Kidney glomerular epithelial cell (primary cell): ENCODE measurements around the gene LHX6.

Source experiments
- DNase-seq: peaks from one replicate; lab custom pipeline; 2025; lab: John Stamatoyannopoulos, UW

LHX6 gene

DNA sequence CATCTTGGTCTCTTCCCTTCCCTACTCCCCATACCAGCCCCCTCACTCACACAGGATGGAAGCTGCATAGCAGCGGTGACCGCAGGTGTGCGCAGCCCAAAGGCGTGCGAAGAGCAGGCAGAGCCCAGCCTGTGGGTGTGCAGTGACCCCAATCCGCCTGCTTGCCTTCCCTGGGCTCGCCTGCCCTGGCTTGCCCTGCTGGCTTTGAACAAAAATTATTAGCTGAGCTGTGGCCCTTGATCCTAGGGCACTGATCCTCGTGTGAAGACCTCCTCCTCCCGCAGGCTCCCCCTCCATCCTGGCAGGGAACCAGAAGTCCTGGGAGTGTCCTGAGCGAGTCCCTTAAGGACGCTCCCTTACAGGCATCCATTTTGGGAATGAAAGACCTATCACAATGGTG, 37.2 kb downstream of the LHX6 start:
- DNase-seq, result peak; percentile 10

GRCh38 chr9:122190597-122191381, 38.0 kb downstream of the LHX6 start:
- DNase-seq, result no peak

GRCh38 chr9:122188369-122188768, 40.4 kb downstream of the LHX6 start:
- DNase-seq, result no peak

- no peak for DNase-seq
These were observed 41.8 kb downstream of the LHX6 start for GRCh38 chr9:122186777-122187470.

- DNase-seq, result no peak
These were observed 42.5 kb downstream of the LHX6 start for GRCh38 chr9:122186301-122186700.

DNA sequence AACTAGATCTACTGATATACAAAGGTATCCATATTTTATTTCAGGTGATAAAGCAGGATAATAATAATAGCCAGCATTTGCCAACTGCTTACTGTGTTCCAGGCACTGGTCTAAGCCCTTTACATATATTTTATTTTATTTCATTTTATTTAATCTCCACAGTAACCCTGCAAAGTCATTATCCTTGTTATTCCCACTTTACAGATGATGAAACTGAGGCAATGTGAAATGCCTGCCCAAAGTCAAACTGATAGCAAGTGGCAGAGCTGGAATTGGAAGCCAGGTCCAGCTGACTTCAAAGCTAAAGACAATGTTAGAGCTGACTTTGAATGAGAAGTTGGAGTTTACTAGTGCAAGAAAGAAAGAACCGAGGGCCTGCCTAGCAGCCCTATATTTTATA, 44.2 kb downstream of the LHX6 start:
- no peak for DNase-seq

GRCh38 chr9:122183501-122183900, 45.3 kb downstream of the LHX6 start:
- DNase-seq, result no peak

GRCh38 chr9:122180633-122181032, 48.1 kb downstream of the LHX6 start:
- peak; percentile 14 for DNase-seq

- no peak for DNase-seq
These were observed 49.1 kb downstream of the LHX6 start for GRCh38 chr9:122179690-122180074.

GRCh38 chr9:122179054-122179689, 49.6 kb downstream of the LHX6 start:
- DNase-seq, result no peak

DNA sequence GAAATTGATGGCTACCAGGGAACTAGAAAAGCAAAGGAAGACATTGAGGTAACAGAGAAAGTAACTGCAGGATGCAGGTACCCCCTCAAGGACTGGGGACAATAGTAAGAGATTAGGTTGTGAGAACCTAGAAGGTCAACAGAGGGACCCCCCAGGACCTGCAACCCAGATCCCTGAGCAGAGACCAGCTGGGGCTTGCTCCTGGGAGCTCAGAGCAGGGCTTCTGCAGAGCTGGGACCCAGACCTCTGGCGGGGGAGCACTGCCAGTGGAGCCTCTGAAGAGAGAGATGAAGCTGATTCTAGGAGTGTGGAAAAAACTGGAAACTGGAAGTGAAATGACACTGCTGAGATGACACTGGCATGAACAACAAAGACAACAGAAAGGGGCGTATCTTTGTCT, 51.8 kb downstream of the LHX6 start:
- no peak for DNase-seq

DNA sequence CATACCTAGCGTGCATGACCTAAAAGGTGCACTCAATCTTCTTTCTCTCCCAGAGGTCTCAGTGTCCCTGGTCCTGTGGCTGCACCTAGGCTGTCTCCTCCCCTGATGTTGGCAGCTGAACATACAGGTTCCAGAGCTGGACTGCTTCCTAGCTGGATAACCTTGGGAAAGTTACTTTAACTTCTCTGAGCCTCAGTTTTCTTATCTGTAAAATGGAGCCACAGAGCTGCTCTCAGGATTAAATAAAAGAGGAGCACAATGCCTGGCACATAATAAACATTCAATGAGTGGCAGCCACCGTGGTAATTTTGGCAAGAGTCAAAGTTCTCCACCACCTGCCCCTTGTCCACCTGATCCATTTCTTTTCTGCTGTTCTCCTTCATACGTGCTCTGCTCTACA, 55.1 kb downstream of the LHX6 start:
- no peak for DNase-seq

- no peak for DNase-seq
These were observed 56.6 kb downstream of the LHX6 start for GRCh38 chr9:122172131-122172530.

- no peak for DNase-seq
These were observed 60.4 kb downstream of the LHX6 start for GRCh38 chr9:122168356-122168755.

- DNase-seq, result no peak
These were observed 64.5 kb downstream of the LHX6 start for GRCh38 chr9:122164286-122164685.

GRCh38 chr9:122162415-122162814, 66.3 kb downstream of the LHX6 start:
- no peak for DNase-seq

DNA sequence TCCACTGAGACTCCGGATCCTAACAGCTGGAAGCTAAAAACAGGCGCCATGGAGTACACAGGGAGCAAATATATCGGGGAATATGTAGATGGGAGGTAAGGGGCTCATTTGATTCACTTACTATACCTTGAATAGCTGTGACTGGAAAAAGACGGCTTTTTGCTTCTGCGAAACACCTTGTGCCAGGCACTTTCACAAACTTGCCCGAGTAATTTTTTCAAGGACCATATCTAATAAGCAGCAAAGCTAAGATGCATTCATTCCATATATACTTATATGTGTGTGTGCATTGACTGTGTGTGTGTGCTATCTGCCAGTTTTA, 68.9 kb downstream of the LHX6 start:
- DNase-seq, result no peak

DNA sequence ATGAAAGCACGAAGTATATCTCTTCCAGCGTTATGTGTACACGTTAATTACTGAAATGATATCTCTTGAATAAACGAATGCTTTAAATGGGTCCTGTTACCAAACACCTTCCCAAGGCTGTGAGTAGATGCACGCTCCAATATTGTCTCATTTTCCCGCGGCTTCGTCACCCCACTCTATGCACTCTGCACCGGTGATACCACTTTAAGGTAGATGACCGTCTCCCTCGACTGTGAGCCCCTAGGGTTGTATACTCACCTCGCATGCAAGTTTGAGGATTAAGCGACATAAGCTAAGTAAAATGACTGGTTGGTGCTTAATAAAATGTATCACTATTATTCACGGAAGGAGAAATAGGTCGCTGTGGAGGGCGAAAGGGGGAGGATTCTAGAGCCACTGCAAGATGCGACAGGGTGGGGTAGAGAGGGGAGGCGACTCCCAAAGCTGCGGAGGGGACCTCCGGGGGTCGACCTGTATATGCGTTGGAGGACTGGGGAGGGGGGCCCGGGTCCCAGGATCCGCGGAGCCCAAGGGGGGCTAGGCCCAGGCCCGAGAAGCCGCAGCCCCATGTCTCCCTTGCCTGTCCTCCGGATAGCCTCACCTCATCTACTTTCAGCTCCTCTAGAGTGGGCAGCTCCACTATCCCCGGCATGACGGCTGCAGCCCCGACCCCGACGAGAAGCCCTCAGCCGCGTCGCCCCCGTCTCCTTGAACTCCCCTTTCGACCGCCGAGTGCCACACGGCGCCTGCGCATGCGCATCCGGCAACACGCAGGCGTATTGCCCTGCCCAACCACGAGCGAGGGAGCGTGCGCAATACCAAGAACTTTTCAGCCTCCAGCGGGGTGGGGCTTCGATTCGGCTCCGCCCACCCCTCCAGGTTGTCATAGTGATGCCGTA, 69.5 kb downstream of the LHX6 start, which contains the start of the genes MORN5 and NDUFA8:
Gene MORN5, plus strand, starts transcription at position 883 of the 899 bp plus-strand sequence. CDS start 65 bp downstream, outside the sequence.
Gene NDUFA8, minus strand, starts transcription at position 754 of the 899 bp plus-strand sequence. Its CDS starts 102 bp downstream, at position 652.
- DNase-seq, result peak; percentile 95

GRCh38 chr9:122158202-122158601, 70.6 kb downstream of the LHX6 start:
- no peak for DNase-seq

- no peak for DNase-seq
These were observed 73.0 kb downstream of the LHX6 start for GRCh38 chr9:122155796-122156195.
